MM.1S (cell line): ENCODE data around the gene AP3S1.
"Not testable (repeated sequence)": the region's sequence is repeated elsewhere in the genome, so short reads cannot be mapped to it uniquely, and the experiment has no call there.

ENCODE experiments used
- CTCF ChIP-seq: fragments of 300-600 bp; sonication (generic); IDR thresholded peaks from 2 replicates; pipeline ENCODE4 v1.5.1; 2016; ENCODE audit warnings: antibody characterized with exemption, low read length, mixed read lengths
- EZH2 ChIP-seq: fragments of 300-600 bp; sonication (generic); optimal IDR thresholded peaks from 2 replicates; pipeline ENCODE3; 2017; ENCODE audit warnings: low read depth, mild to moderate bottlenecking, antibody characterized with exemption, low read length, mixed read lengths
- EZH2phosphoT487 ChIP-seq: fragments of 300-600 bp; sonication (generic); IDR thresholded peaks from 2 replicates; pipeline ENCODE4 v1.6.1; 2018; ENCODE audit warnings: antibody characterized with exemption, low read length

DNA sequence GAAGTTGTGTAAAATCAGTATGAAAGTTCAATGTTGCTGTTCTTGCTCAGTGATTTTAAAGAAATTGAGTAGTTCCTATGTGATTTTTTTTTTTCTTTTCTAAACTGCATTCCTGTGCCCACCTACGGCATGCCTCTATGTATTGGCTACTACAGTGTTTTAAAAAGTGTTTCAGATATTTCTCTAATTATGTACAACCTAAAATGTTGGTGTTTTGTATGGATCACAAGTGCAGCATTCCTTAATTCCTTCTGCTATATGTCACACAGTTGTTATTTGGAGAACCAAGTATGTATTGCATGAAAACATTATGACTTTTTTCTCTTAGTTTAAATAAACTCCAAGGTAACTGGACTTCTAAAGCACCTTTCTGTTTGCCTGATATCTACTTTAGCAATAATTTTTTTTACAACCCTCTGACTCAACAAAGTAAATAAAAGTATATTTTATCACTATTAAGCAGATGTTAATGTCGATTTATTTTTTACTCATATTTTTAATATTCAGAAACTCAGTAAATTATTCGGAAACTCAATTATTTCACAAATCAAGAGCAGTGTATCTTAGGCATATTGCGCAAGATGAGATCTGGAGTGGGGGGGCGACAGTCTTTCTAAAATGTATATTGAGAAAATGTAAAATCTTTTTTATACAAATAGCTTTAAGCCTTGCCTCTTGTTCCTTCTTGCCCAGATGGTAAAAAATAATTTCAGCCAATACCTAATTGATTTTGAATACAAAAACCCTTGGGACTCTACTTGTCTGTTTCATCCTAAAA lies 72.1 kb downstream of the AP3S1 start:
- TF ChIP-seq EZH2, CTCF, EZH2phosphoT487: not testable (repeated sequence)
